Measurements from ENCODE around the gene METAP2. TPM values are rescaled to one million over a fixed set of nuclear protein-coding genes. Genes with fewer than 3 reads are reported as not detected.

METAP2 gene
- total and polyA plus RNA-seq, 2 donors (not counting 3 experiments of a cell fraction or from before 2014, with no cell fraction given), result 28.5 to 105 TPM

DNA sequence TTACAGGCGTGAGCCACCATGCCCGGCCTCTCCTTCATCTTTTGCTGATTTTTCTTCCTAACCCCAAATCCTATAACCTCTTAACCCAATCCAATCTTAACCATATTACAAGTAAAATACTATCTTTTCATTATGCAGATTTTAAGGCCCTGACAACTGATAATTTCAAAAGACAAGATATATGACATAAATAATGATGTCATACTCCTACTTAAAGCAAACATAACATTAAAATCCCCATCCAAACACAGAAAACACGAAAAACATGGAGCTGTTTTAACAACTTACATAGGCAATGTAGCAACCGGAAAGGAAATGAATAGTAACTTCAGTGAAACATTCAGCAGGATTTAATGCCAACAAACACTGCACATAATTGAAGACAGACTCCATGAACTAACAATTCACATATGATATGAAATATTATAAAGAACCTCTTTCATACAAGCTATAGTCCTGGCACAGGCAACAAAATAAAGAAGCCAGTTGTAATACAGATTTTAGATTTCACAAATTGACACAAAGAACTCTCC is 55.8 kb downstream of the METAP2 start:
- Histone ChIP-seq H3K9me1 (replicated peaks; ENCODE audit: control insufficient read depth, extremely low read depth, insufficient read depth, low read length) (no peaks in the 10 kb centered on the region), H3K9ac (replicated peaks; ENCODE audit: extremely low read depth, insufficient read depth, low read length) (no peak overlapping the region), H3K4me3 (replicated peaks in 1 of 3; ENCODE audit: insufficient read depth in 1 of 3, low read depth in 1 of 3, low read length in 3 of 3) (no peak overlapping the region), H3K79me2 (ENCODE audit: control insufficient read depth, insufficient read depth, low read length) (no peaks in the 10 kb centered on the region), H3K4me2 (ENCODE audit: insufficient read depth, low read length) (no peak overlapping the region), H3K36me3 (ENCODE audit: control insufficient read depth in 2 of 2, extremely low read depth in 1 of 2, insufficient read depth in 2 of 2, low read length in 2 of 2) (no peaks in the 10 kb centered on the region), H3K27ac (ENCODE audit: insufficient read depth, low read depth, low read length) (no peak overlapping the region), H3K9me3 (replicated peaks; ENCODE audit: control insufficient read depth, insufficient read depth, low read length) (no peaks in the 10 kb centered on the region), H3K4me1 (ENCODE audit: control insufficient read depth, extremely low read depth, insufficient read depth, low read length) (no peaks in the 10 kb centered on the region), H3K27me3 (ENCODE audit: control insufficient read depth in 2 of 2, insufficient read depth in 2 of 2, low read length in 2 of 2) (no peaks in the 10 kb centered on the region), H4K20me1 (replicated peaks; ENCODE audit: control insufficient read depth, extremely low read depth, insufficient read depth, low read length) (no peaks in the 10 kb centered on the region), H2AFZ (ENCODE audit: low read depth, low read length) (no peak overlapping the region)
- TF ChIP-seq EZH2 (IDR thresholded peaks at IDR 0.05; ENCODE audit: borderline replicate concordance, low read depth, low read length, severe bottlenecking) (no peak), JUN (IDR thresholded peaks at IDR 0.05; ENCODE audit: borderline replicate concordance, insufficient read depth, insufficient read length, low read depth) (no peak), POLR2AphosphoS5 (IDR thresholded peaks at IDR 0.05; ENCODE audit: insufficient read depth, low read depth, low read length) (no peak), FOS (IDR thresholded peaks at IDR 0.05; ENCODE audit: borderline replicate concordance, insufficient read depth, low read length) (no peak), GATA2 (IDR thresholded peaks at IDR 0.05; ENCODE audit: insufficient read depth, insufficient read length, low read depth, low read length) (no peak)
- TF ChIP-seq, protein P1, sequence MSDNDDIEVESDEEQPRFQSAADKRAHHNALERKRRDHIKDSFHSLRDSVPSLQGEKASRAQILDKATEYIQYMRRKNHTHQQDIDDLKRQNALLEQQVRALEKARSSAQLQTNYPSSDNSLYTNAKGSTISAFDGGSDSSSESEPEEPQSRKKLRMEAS (IDR thresholded peaks at IDR 0.05; ENCODE audit: insufficient read depth, insufficient read length), result no peak
- TF ChIP-seq, protein P2, sequence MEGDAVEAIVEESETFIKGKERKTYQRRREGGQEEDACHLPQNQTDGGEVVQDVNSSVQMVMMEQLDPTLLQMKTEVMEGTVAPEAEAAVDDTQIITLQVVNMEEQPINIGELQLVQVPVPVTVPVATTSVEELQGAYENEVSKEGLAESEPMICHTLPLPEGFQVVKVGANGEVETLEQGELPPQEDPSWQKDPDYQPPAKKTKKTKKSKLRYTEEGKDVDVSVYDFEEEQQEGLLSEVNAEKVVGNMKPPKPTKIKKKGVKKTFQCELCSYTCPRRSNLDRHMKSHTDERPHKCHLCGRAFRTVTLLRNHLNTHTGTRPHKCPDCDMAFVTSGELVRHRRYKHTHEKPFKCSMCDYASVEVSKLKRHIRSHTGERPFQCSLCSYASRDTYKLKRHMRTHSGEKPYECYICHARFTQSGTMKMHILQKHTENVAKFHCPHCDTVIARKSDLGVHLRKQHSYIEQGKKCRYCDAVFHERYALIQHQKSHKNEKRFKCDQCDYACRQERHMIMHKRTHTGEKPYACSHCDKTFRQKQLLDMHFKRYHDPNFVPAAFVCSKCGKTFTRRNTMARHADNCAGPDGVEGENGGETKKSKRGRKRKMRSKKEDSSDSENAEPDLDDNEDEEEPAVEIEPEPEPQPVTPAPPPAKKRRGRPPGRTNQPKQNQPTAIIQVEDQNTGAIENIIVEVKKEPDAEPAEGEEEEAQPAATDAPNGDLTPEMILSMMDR (IDR thresholded peaks at IDR 0.05; ENCODE audit: extremely low read depth in 1 of 2, insufficient read depth in 1 of 2, low read depth in 1 of 2, low read length in 2 of 2), result no peak
- intact Hi-C loops (cut with micrococcal nuclease) (loop anchor here (5.0 kb wide), 1 partner anchor 982 kb away; no protein-coding TSS in a partner anchor), dilution Hi-C loops (cut with MboI; ENCODE audit: extremely low pct_ligation_motif_present, low sequenced_read_pairs) (no loop called here)
- DNase-seq (ENCODE audit: low read depth, low spot score) (no peak), FAIRE-seq (no peak)
- no TSS peak for BruUV-seq (replicated peaks)
- ChIA-PET POLR2A (no interaction called here), CTCF (interaction anchor here (0.6 to 1.0 kb wide), 2 partner anchors 8 to 10 kb away, joined by 3 to 4 read pairs; no protein-coding TSS in a partner anchor)

Measured in endothelial cell of umbilical vein (primary cell).